ENCODE measurements around the gene GTF2A1L.
"Not testable (repeated sequence)": the region's sequence is repeated elsewhere in the genome, so short reads cannot be mapped to it uniquely, and the experiment has no call there.

GTF2A1L gene

DNA sequence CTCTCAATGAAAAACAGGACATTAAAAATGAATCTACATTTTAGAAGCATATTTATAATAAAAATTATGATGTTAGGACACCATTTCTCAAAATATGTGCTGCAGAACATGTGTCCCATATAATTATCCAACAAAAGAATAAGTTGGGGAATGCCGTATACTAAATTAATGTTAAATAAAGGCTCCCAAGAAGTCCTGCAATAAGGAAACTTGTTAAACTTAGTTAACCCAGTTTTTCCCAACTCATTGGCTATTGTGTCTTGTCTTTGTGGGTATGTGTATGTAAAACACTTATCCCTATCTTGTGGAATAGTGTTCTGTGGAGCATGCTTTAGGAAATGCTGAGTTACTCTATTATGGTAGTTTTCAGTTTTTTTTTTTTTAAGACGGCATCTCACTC is 25.6 kb upstream of the GTF2A1L start:
- TF ChIP-seq, protein P1, sequence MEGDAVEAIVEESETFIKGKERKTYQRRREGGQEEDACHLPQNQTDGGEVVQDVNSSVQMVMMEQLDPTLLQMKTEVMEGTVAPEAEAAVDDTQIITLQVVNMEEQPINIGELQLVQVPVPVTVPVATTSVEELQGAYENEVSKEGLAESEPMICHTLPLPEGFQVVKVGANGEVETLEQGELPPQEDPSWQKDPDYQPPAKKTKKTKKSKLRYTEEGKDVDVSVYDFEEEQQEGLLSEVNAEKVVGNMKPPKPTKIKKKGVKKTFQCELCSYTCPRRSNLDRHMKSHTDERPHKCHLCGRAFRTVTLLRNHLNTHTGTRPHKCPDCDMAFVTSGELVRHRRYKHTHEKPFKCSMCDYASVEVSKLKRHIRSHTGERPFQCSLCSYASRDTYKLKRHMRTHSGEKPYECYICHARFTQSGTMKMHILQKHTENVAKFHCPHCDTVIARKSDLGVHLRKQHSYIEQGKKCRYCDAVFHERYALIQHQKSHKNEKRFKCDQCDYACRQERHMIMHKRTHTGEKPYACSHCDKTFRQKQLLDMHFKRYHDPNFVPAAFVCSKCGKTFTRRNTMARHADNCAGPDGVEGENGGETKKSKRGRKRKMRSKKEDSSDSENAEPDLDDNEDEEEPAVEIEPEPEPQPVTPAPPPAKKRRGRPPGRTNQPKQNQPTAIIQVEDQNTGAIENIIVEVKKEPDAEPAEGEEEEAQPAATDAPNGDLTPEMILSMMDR (IDR thresholded peaks at IDR 0.05; ENCODE audit: extremely low read depth, missing control alignments): no peak

DNA sequence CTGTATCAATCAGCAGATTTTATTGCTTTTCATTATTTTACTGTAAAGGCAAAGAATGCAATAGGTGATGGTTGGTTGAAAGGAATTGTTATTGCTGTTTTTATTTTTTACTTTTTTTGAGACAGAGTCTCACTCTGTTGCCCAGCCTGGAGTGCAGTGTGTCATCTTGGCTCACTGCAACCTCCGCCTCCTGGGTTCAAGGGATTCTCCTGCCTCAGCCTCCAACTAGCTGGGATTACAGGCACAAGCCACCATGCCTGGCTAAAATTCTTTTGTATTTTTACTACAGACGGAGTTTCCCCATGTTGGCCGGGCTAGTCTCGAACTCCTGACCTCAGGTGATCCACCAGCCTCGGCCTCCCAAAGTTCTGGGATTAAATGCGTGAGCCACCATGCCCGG is 20.9 kb upstream of the GTF2A1L start:
- not testable (repeated sequence) for DNase-seq (ENCODE audit: low spot score)

More for the DNA sequence above, 25.6 kb upstream of the GTF2A1L start:
- no peak for DNase-seq (ENCODE audit: low spot score)

DNA sequence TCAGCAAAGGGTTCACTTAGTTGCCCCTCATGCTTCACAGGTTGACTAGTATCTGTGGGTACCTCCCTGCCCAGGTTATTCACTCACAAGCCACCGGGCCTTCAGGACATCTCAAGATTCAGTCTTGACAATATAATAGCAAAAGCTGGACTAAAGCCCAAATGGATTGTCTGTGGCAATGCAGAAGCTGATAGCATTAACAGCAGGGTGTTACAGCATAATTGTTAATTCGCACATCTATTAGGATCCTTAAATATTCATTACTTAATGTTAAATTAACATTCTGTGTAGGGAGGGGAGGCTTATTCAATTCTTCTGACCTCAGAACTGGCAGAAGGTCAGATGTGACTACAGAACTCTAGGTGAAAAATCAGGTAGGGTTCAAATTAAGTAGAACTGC is 20.2 kb upstream of the GTF2A1L start:
- no peak for DNase-seq (ENCODE audit: low spot score)
- TF ChIP-seq, protein P1 (IDR thresholded peaks at IDR 0.05; ENCODE audit: extremely low read depth, missing control alignments): no peak

DNA sequence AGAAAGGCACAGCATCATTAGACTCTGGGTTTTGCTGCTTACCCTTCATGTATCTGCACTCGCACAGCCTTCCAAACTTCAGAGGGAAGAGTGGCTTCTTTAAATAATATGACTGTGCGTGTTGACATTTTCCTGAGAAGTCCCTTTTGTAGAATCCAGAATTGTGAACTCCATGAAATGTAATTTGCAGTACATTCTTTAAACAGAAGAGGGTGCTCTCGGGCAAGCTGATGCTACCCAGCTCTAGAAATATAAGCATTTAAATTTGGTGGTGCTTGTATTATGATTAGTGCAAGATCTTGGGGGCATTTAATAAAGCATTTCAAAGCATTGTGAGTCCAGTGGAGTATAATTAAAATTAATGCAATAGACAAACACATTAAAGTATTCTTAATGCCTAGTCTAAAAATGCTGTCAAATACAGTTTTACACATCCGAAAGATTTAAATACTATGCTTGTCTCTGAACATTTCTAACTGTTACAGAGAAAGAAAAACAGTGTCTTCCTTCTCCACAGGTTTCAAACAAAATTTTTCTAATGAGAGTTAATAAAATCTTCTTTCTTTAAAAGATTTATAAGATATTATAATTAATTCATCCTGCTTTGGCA is 17.3 kb upstream of the GTF2A1L start:
- TF ChIP-seq, protein P1 (IDR thresholded peaks at IDR 0.05; ENCODE audit: extremely low read depth, missing control alignments): peak; percentile 53
- DNase-seq (ENCODE audit: low spot score): peak; percentile 21

DNA sequence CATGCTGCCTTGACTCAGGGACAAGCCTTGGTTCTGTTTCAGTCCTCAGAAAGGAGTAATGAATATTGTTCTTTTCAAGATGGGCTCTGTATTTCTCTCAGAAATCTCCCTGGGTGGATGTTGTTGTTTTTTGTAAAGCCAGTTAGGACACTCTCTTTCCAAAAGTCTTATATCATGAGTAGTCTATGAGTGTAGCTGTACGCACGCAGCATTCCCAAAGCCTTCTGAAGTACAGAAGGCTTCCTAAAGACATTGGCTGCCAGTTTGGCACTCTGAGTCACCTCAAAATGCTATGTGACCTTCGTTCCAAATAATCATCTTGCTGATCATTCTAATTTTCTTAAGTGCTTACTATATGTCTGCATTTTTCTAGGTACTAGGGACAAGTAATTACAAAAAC is 16.7 kb upstream of the GTF2A1L start:
- DNase-seq (ENCODE audit: low spot score): no peak
- TF ChIP-seq, protein P1 (IDR thresholded peaks at IDR 0.05; ENCODE audit: extremely low read depth, missing control alignments): no peak

DNA sequence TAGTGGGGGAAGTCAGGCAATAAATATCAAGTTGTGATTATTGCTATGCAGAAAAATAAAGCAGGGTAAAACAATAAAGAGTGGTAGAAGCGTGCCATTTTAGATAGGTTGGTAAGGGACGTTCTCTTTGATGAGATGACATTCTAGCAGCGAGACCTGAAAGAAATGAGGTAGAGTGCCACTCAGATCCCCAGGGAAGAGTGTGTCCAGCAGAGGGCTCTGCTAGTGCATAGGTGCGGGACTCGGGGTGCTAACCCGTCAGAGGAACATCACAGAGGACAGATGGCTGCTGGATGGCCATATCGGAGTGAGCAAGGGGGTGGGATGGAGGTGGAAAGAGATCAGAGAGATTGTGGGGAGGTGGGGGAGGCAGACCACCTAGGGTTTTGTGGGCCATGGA is 16.3 kb upstream of the GTF2A1L start:
- TF ChIP-seq, protein P1 (IDR thresholded peaks at IDR 0.05; ENCODE audit: extremely low read depth, missing control alignments): peak; percentile 9
- no peak for DNase-seq (ENCODE audit: low spot score)

DNA sequence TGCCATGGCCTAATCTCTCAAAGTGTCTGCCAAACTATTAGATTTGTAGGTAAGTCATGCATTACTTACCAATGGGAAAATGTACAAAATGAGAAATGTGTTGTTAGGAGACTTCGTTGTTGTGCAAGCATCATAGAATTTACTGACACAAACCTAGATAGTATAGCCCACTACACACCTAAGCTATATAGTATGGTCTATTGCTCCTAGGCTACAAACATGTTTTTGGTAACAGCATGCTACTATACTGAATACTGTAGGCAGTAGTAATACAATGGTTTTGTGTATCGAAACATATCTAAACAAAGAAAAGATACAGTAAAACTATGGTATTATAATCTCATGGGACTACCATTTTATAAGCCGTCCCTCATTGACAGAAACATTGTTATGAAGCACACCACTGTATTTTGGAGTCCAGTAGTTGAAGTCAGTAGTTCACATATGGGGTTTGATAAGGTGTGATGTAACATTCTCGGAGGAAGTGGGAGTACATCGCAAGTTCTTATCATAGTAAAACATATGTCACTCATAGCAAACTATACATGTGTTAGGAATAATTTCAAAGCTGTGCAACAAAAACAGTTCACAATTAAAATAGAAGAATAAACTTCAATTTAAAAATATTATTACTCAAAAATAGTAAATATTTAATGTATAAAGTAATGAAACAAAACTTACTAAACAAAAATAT is 12.0 kb upstream of the GTF2A1L start:
- TF ChIP-seq, protein P1 (IDR thresholded peaks at IDR 0.05; ENCODE audit: extremely low read depth, missing control alignments): no peak
- DNase-seq (ENCODE audit: low spot score): no peak
